ENCODE data around the gene TMEM235.

TMEM235 gene

GRCh38 chr17:78227455-78227916 lies 3.9 kb upstream of the TMEM235 start:
- Histone ChIP-seq H3K36me3 (peaks cover 9% of the 10 kb centered on the region), H3K9me3 (no peaks in the 10 kb centered on the region), H3K4me3 (ENCODE audit: low read depth, low read length) (no peak overlapping the region), H3K4me1 (peaks cover 17% of the 10 kb centered on the region), H3K27me3 (no peaks in the 10 kb centered on the region)
- no peak for TF ChIP-seq CTCF (IDR thresholded peaks at IDR 0.05; ENCODE audit: low read depth, low read length)
- no peak for DNase-seq

- peaks cover 5% of the 10 kb centered on the region for H3K36me3 ChIP-seq
- no peak for TF ChIP-seq CTCF (IDR thresholded peaks at IDR 0.05; ENCODE audit: low read depth, low read length)
- H3K9me3 ChIP-seq: no peaks in the 10 kb centered on the region
- peaks cover 13% of the 10 kb centered on the region for H3K4me1 ChIP-seq
- H3K27me3 ChIP-seq: no peaks in the 10 kb centered on the region
- no peak overlapping the region for H3K4me3 ChIP-seq (ENCODE audit: low read depth, low read length)
- DNase-seq: no peak
These were observed 3.3 kb upstream of the TMEM235 start for GRCh38 chr17:78228176-78228575.

- no peak overlapping the region for H3K4me3 ChIP-seq (ENCODE audit: low read depth, low read length)
- H3K4me1 ChIP-seq: no peaks in the 10 kb centered on the region
- DNase-seq: no peak
- H3K9me3 ChIP-seq: no peaks in the 10 kb centered on the region
- no peaks in the 10 kb centered on the region for H3K36me3 ChIP-seq
- no peak for TF ChIP-seq CTCF (IDR thresholded peaks at IDR 0.05; ENCODE audit: low read depth, low read length)
- no peaks in the 10 kb centered on the region for H3K27me3 ChIP-seq
These were observed 1.0 kb upstream of the TMEM235 start for GRCh38 chr17:78230252-78230962.

- Histone ChIP-seq H3K27me3 (no peaks in the 10 kb centered on the region), H3K36me3 (no peaks in the 10 kb centered on the region), H3K9me3 (no peaks in the 10 kb centered on the region), H3K4me3 (ENCODE audit: low read depth, low read length) (no peak overlapping the region), H3K4me1 (peaks cover 8% of the 10 kb centered on the region)
- no peak for TF ChIP-seq CTCF (IDR thresholded peaks at IDR 0.05; ENCODE audit: low read depth, low read length)
- no peak for DNase-seq
These were observed 794 bp downstream of the TMEM235 start for GRCh38 chr17:78231991-78232858.

- Histone ChIP-seq H3K9me3 (no peaks in the 10 kb centered on the region), H3K36me3 (no peaks in the 10 kb centered on the region), H3K4me3 (ENCODE audit: low read depth, low read length) (no peak overlapping the region), H3K27me3 (no peaks in the 10 kb centered on the region), H3K4me1 (peaks cover 14% of the 10 kb centered on the region)
- DNase-seq: no peak
- TF ChIP-seq CTCF (IDR thresholded peaks at IDR 0.05; ENCODE audit: low read depth, low read length): no peak
These were observed 1.4 kb downstream of the TMEM235 start for GRCh38 chr17:78232859-78233173.

GRCh38 chr17:78233678-78234077 lies 2.2 kb downstream of the TMEM235 start:
- DNase-seq: no peak
- H3K36me3 ChIP-seq: no peaks in the 10 kb centered on the region
- TF ChIP-seq CTCF (IDR thresholded peaks at IDR 0.05; ENCODE audit: low read depth, low read length): no peak
- no peaks in the 10 kb centered on the region for H3K27me3 ChIP-seq
- H3K4me1 ChIP-seq: peaks cover 19% of the 10 kb centered on the region
- H3K4me3 ChIP-seq (ENCODE audit: low read depth, low read length): no peak overlapping the region
- H3K9me3 ChIP-seq: no peaks in the 10 kb centered on the region

Measured in BE2C (cell line).